ENCODE results near the gene CELF1.

DNA sequence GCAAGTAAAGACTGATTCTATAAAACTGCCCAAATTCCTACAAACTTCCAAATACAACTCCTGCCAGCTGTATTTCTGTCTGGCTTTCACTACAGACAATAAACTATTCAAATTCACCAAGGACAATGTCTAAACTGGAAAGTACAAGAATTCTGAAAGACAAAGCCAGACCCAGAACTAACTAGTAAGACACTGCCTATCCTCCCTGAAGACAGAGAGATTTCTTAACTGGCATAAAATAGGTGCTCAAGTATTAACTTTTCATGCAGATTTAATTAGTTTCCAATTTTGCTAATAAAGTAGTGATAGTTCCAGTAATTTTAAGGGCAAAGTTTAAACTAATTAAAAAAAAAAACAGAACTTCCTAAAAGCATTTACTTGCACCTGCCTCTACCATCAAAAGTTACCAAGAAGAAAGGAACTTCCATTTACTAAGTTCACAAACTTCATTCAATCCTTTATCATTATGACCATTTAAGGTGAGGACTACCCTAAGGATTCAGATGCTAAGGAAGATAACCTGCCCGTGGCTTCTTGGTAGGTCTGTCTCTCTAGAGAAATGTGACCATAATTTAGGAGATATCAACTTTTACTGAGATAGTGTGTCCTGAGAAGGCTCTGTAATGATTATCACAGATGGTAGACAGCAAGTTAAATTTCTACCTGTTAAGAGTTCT, 45.2 kb downstream of the CELF1 start:
- TF ChIP-seq, protein P1, sequence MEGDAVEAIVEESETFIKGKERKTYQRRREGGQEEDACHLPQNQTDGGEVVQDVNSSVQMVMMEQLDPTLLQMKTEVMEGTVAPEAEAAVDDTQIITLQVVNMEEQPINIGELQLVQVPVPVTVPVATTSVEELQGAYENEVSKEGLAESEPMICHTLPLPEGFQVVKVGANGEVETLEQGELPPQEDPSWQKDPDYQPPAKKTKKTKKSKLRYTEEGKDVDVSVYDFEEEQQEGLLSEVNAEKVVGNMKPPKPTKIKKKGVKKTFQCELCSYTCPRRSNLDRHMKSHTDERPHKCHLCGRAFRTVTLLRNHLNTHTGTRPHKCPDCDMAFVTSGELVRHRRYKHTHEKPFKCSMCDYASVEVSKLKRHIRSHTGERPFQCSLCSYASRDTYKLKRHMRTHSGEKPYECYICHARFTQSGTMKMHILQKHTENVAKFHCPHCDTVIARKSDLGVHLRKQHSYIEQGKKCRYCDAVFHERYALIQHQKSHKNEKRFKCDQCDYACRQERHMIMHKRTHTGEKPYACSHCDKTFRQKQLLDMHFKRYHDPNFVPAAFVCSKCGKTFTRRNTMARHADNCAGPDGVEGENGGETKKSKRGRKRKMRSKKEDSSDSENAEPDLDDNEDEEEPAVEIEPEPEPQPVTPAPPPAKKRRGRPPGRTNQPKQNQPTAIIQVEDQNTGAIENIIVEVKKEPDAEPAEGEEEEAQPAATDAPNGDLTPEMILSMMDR (conservative IDR thresholded peaks at IDR 0.05 in 1 of 2, IDR thresholded peaks at IDR 0.05 in 1 of 2; ENCODE audit: low read depth in 1 of 2, low read length in 2 of 2): no peak
- TF ChIP-seq EZH2 (IDR thresholded peaks at IDR 0.05; ENCODE audit: low read length, missing control alignments): no peak

Data from fibroblast of lung (primary cell).